Uterus (tissue), 2 donors: Measurements from ENCODE around the gene ZNF892.
A peak's percentile ranks its signal among the peaks of the same experiment; 100 is the strongest.
"Not testable (repeated sequence)": the region's sequence is repeated elsewhere in the genome, so short reads cannot be mapped to it uniquely, and the experiment has no call there.

Experiments used
- POLR2A ChIP-seq, 2 donors: fragments of 450-650 bp; IDR thresholded peaks; one replicate each; pipeline ENCODE4 v1.6.1; 2016; ENCODE audit warnings: antibody characterized with exemption in 2 of 2, mild to moderate bottlenecking in 1 of 2, moderate library complexity in 1 of 2
- TF ChIP-seq, protein P1 (sequence below), 4 experiments: fragments of 200-600 bp in 2 of 4; fragments of 450-650 bp in 2 of 4; sonication (generic) in 2 of 4; IDR thresholded peaks; one replicate each; pipeline ENCODE4 v1.5.1; 2016 to 2019; ENCODE audit warnings: antibody characterized with exemption in 4 of 4, mild to moderate bottlenecking in 2 of 4, moderate library complexity in 1 of 4

DNA sequence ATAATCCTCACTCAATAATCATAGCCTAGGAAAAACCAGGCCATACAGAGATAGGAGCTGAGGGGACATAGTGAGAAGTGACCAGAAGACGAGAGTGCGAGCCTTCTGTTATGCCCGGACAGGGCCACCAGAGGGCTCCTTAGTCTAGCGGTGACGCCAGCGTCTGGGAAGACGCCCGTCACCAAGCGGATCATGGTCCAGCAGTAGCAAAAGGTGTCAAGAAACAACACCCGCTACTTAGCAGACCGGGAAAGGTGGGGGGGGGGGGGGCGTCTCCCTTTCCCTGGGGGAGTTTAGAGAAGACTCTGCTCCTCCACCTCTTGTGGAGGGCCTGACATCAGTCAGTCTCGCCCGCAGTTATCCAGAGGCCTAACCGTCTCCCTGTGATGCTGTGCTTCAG, 14.4 kb upstream of the ZNF892 start:
- TF ChIP-seq, protein P1, sequence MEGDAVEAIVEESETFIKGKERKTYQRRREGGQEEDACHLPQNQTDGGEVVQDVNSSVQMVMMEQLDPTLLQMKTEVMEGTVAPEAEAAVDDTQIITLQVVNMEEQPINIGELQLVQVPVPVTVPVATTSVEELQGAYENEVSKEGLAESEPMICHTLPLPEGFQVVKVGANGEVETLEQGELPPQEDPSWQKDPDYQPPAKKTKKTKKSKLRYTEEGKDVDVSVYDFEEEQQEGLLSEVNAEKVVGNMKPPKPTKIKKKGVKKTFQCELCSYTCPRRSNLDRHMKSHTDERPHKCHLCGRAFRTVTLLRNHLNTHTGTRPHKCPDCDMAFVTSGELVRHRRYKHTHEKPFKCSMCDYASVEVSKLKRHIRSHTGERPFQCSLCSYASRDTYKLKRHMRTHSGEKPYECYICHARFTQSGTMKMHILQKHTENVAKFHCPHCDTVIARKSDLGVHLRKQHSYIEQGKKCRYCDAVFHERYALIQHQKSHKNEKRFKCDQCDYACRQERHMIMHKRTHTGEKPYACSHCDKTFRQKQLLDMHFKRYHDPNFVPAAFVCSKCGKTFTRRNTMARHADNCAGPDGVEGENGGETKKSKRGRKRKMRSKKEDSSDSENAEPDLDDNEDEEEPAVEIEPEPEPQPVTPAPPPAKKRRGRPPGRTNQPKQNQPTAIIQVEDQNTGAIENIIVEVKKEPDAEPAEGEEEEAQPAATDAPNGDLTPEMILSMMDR (IDR thresholded peaks at IDR 0.05): peak; percentile 45 to 69 (median 64)
- not testable (repeated sequence) for TF ChIP-seq POLR2A (IDR thresholded peaks at IDR 0.05)
